ENCODE results near the gene NPB.

The NPB gene

DNA sequence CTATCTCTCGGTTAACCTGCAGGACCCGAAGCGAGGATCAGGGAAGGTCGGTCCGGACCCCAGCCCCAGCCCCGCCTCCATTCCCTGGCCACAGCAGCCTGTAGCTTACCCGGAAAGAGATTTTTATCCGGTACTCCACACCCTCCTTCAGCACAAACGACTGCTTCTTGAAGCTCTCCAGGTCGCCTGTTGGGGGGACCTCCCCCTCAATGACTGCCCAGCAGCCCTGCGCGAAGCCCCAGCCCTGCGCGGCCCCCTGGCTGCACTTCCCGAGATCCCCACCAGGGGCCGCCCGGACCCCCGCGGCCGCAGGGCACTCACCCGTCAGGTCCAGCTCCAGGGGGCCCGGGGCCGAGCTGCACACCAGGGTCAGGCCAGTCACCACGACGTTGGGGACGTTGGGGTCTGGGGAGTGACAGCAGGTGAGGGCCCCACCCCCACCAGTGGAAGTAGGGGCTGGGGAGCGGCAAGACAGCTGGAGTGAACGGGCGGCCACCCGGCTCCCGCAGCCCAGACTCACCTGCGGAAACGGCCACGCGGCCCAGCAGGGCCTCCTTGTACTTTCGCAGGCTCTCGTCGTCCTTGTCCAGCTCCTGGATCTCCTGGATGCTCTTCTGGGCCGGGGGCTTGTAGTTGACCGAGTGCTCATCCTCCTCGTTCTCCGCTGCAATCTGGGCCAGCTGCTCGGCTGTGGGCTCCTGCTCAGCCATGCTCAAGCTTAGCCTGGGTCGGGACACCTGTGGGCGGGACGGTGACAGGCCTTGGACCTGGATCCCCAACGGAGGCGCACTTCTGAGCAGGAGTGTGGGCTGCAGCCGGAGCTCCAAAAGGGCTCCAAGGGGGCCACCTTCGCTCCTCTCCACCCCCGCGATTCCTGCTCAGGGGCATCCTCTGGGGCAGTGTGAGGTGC, 32.6 kb upstream of the NPB start:
- DNase-seq (ENCODE audit: low spot score): no peak

DNA sequence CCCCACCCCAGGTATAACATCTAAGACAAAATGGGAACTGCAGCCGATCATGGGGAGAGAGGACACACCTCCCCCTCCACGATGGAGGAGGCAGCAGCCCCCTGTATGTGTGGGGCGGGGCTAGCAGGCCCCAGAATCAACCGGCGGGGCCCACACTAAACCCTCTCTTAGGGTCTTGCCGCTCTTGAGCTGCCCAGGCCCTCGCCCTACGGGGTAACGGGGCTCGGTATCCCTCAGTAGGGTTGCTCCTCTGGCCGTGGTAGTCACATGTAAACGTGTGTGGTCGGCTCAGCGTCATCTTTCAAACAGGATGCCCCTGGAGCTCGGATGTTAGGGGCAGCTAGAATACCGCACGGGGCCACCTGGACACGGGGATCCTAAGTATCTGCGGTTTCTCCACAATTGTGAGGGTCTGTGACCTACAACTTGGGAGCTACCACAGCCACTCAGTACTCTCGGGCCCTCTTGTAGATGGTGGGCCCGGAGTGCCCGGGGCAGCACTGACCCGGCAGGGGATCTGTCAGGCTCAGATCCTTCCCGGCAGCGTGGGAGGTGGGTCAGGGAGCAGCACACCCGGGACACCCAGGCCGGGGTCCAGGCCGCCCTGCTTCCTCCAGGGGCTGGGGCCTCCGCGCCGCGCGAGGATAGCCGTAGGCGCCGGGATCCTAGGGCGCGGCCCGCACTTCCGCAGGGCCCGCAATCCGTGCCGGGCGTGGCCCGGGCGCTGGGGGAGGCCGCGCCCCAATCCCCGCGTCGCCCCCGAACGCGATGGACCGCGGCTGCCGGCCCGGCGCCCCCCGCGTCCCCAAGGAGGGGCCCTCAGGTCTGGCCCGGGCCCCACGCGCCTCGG, 31.7 kb upstream of the NPB start:
- DNase-seq (ENCODE audit: low spot score): no peak

DNA sequence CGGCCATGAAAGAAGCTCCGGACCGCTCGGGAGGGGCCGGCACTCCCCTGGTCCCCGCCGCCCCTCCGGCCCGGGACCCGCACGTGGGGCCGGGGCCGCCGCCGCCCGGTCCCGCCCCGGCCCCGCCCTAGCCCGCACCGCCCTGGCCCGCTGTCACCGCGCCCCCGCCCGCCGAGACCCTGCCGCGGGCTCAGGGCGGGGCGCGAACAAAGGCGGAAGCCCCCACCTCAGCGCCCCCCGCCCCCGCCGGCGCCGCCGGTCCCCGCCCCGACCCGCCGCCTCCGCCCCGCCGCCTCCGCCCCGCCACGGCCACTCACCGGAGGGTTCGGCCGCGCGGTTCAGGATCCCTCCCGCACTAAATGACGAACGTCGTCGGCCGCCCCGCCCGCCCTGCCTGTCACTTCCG, 31.1 kb upstream of the NPB start, which contains the start of gene ARHGDIA:
Gene ARHGDIA (minus strand): TSS at position 357 of the 406 bp plus-strand sequence. CDS start 1,407 bp downstream, outside the sequence.
- DNase-seq (ENCODE audit: low spot score): no peak

DNA sequence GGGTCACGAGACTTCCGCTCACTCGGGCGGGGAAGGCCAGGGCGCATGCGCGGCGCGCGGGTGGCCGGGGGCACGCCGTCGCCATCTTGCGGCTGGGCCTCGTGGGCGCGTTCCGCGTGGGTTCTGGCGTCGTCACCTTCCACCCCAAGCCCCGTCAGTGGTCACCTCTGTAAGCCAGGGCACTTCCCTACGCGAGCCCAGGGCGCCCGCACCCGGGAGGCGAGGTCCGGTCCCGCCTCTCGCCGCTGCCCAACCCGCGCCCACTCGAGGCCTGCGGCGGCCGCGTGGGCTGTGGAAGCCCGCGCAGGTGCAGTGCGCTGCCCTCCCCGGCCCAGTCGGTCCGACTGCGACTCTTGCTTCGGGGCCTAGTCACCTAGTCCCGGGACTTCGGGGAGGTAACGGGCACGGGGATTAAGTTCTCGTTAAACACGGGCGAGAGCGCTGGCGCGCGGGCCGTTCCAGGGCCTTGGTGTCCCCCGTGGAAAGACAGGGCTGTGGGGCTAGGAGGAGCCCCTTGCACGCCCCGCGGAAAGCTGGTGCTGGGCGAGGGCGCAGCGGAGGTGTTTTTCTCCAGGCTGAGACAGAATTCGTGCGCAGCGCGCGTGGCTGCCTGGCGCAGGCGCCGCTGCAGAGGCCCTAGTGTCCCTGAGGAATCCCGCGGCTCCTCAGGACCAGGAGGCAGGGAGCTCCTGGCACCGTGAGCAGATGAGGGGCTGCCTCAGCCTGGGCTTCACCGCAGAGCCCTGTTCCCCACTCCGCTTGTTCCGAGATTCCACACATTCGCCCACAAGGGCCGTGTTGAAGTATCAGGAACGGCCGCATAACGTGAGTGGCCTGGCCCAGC, 30.4 kb upstream of the NPB start:
- peak; percentile 99 for DNase-seq (ENCODE audit: low spot score)

- DNase-seq (ENCODE audit: low spot score): no peak
These were observed 24.5 kb upstream of the NPB start for GRCh38 chr17:81877569-81877968.

GRCh38 chr17:81878294-81878693, 23.7 kb upstream of the NPB start:
- DNase-seq (ENCODE audit: low spot score): no peak

GRCh38 chr17:81879121-81879520, 22.9 kb upstream of the NPB start:
- no peak for DNase-seq (ENCODE audit: low spot score)

DNA sequence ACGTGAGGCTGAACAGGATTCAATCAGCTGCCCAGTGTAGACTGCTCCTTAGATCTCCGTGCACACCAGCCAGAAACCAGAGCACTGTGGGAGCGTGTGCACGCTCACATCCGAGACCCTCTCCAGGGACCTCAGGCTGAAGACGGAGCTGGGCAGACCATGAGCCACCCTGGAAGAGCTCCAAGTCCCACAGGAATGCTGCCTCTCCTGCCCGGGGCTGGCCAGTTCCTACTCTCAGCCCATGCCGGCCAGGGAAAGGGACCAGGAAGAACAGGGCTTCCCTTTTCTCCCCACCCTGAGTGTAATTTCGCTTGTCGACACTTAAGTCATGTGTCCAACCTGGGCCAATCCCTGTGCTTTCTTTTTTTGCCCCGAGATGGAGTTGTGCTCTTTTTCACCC, 17.5 kb upstream of the NPB start:
- DNase-seq (ENCODE audit: low spot score): no peak

DNA sequence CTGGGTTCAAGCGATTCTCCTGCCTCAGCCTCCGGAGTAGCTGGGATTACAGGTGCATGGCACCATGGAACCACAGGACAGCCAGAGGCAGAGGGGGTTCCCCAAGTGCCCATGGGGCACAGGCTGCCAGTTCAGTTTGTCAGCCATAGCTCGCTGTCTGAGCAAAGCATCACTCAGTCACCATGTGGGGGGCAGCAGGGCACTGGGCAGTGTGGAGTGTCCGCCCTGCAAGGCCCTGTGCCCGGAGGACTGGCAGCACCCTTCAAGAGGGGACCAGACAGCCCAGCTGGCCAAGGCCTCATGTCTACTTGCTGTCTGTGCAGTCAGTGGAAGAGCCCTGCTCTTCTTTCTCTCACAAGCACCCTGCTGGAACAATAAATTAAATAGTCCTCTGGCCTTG, 17.1 kb upstream of the NPB start:
- no peak for DNase-seq (ENCODE audit: low spot score)

- DNase-seq (ENCODE audit: low spot score): no peak
These were observed 16.6 kb upstream of the NPB start for GRCh38 chr17:81885454-81885853.

GRCh38 chr17:81885869-81886548, 16.0 kb upstream of the NPB start:
- peak; percentile 63 for DNase-seq (ENCODE audit: low spot score)

- DNase-seq (ENCODE audit: low spot score): no peak
These were observed 13.7 kb upstream of the NPB start for GRCh38 chr17:81888105-81888987.

- no peak for DNase-seq (ENCODE audit: low spot score)
These were observed 12.9 kb upstream of the NPB start for GRCh38 chr17:81888988-81889595.

DNA sequence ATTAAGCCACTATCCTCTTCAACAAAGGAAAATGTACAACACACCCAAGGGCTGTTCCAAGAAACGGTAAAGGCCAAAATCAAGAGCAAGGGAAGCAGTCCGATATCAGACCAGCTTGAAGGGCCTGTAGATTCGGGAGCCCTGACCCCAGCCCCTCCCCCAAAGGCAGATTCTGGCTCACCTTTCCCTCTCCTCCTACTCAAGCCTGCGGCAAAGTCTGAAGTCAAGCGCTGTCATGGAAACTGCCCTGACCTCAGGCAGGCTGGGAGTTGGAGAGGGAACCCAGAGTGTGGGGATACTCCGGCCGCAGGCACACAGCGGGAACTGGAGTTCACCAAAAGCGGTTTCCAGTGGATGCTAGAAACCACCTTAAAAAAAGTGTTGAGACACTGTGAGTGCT, 12.4 kb upstream of the NPB start:
- DNase-seq (ENCODE audit: low spot score): no peak

DNA sequence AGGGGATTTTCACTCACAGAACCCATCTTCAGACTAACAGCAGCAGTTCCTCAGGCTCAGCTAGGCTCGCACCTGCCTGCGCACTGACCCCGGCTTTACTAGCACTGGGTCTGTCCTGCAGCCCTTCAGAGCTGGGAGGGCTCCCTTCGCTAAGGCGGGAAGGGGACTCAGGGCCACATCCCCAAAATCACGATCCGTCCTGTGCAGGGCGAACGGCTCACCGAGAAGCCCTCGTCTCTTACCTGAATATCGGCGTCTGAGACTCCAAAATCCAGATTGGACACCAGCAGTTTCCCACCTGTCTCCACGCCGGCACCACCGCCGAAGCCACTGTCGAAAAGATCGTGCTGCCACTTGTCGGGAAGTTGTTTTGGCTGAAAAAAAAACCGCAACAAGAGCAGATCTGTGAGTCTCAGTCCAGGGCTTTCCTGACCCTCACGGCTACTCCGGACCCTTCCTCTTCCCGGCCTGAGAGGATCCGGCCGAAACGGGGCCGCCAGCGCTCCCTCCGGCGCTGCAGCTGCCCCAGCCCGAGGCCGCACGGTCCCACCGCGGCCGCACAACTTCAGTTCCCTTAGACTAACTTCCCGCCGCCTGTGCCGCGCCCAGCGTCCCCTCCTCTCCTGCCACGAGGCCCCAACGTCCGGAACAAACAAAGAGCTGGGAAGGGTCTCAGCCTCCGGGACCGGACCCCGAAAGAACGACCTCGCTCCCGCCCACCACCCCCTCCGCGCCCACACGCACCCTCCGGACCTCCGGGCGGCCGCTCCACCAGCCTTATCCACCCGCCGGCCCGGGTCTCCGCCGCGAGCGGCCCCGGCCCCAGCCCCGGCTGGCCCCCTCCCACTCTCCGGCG, 11.4 kb upstream of the NPB start:
- peak; percentile 10 for DNase-seq (ENCODE audit: low spot score)

- DNase-seq (ENCODE audit: low spot score): no peak
These were observed 10.8 kb upstream of the NPB start for GRCh38 chr17:81891303-81891552.

DNA sequence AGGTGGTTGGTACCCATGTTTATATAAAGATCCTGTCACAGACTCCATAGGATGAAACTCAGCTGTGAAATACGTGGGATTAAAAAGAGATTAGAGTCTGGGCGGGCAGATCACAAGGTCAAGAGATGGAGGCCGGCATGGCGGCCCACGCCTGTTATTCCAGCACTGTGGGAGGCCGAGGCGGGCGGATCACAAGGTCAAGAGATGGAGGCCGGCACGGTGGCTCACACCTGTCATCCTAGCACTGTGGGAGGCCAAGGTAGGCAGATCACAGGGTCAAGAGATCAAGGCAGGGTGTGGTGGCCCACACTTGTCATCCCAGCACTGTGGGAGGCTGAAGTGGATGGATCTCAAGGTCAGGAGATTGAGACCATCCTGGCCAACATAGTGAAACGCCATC, 6.6 kb upstream of the NPB start:
- no peak for DNase-seq (ENCODE audit: low spot score)

GRCh38 chr17:81898029-81898866, 3.8 kb upstream of the NPB start:
- DNase-seq (ENCODE audit: low spot score): peak; percentile 88
